H9 (cell line): ENCODE data around the gene CLMN. TPM values are rescaled to one million over a fixed set of nuclear protein-coding genes. Genes with fewer than 3 reads are reported as not detected.

Experiments used
- DNase-seq: peaks from one replicate; pipeline ENCODE4 v3.0.0-alpha.2; 2017
- H2AFZ ChIP-seq: one replicate; pipeline ENCODE4 v1.6.1; 2013; ENCODE audit warnings: mild to moderate bottlenecking, low read length, control low read depth, moderate library complexity
- H2AK5ac ChIP-seq: 2 replicates; pipeline ENCODE4 v1.6.1; 2013; ENCODE audit warnings: low read length, control low read depth, mixed read lengths; ENCODE audit not compliant: insufficient read length
- H2BK120ac ChIP-seq: one replicate; pipeline ENCODE4 v1.6.1; 2013; ENCODE audit warnings: low read depth, mild to moderate bottlenecking, low read length, control low read depth, inconsistent platforms; ENCODE audit not compliant: poor library complexity, severe bottlenecking
- H2BK12ac ChIP-seq: 2 replicates; pipeline ENCODE4 v1.6.1; 2013; ENCODE audit warnings: low read length, control low read depth, mixed read lengths, low read depth; ENCODE audit not compliant: insufficient read length
- H2BK15ac ChIP-seq: 2 replicates; pipeline ENCODE4 v1.6.1; 2013; ENCODE audit warnings: low read depth, low read length, control low read depth
- H2BK20ac ChIP-seq: one replicate; pipeline ENCODE4 v1.6.1; 2013; ENCODE audit warnings: low read depth, mild to moderate bottlenecking, low read length, control low read depth, inconsistent platforms; ENCODE audit not compliant: poor library complexity, severe bottlenecking
- H2BK5ac ChIP-seq: 2 replicates; pipeline ENCODE4 v1.6.1; 2013; ENCODE audit warnings: low read length, control low read depth, mixed read lengths; ENCODE audit not compliant: insufficient read length
- H3K14ac ChIP-seq: 2 replicates; pipeline ENCODE4 v1.6.1; 2013; ENCODE audit warnings: low read length, control low read depth; ENCODE audit not compliant: insufficient read depth
- H3K18ac ChIP-seq: 2 replicates; pipeline ENCODE4 v1.6.1; 2013; ENCODE audit warnings: low read depth, mild to moderate bottlenecking, mixed read lengths, low read length, control low read depth; ENCODE audit not compliant: insufficient read length
- H3K23ac ChIP-seq: 2 replicates; pipeline ENCODE4 v1.6.1; 2013; ENCODE audit warnings: low read length, control low read depth, mixed read lengths, low read depth; ENCODE audit not compliant: insufficient read length
- H3K23me2 ChIP-seq: 2 replicates; pipeline ENCODE4 v1.6.1; 2013; ENCODE audit warnings: low read depth, mild to moderate bottlenecking, mixed read lengths, low read length, control low read depth; ENCODE audit not compliant: insufficient read length, poor library complexity, severe bottlenecking
- H3K27ac ChIP-seq: 2 replicates; pipeline ENCODE4 v1.5.1; 2013; ENCODE audit warnings: low read length, control low read depth, mixed read lengths, low read depth; ENCODE audit not compliant: insufficient read length
- H3K27me3 ChIP-seq: 2 replicates; pipeline ENCODE4 v1.6.1; 2013; ENCODE audit warnings: low read length, control low read depth, inconsistent platforms; ENCODE audit not compliant: insufficient read depth
- H3K4ac ChIP-seq: 2 replicates; pipeline ENCODE4 v1.6.1; 2013; ENCODE audit warnings: low read depth, mild to moderate bottlenecking, control low read depth, inconsistent platforms, low read length, moderate library complexity
- H3K4me1 ChIP-seq: 2 replicates; pipeline ENCODE4 v1.6.1; 2013; ENCODE audit warnings: low read length, control low read depth, inconsistent platforms; ENCODE audit not compliant: insufficient read depth
- H3K4me2 ChIP-seq: 2 replicates; pipeline ENCODE4 v1.6.1; 2013; ENCODE audit warnings: low read length, control low read depth, mixed read lengths; ENCODE audit not compliant: insufficient read length, insufficient read depth
- H3K56ac ChIP-seq: 2 replicates; pipeline ENCODE4 v1.6.1; 2013; ENCODE audit warnings: low read depth, mild to moderate bottlenecking, mixed read lengths, low read length, control low read depth; ENCODE audit not compliant: insufficient read length
- H3K79me1 ChIP-seq: 2 replicates; pipeline ENCODE4 v1.6.1; 2013; ENCODE audit warnings: low read depth, mild to moderate bottlenecking, moderate library complexity, low read length, control low read depth, inconsistent platforms; ENCODE audit not compliant: insufficient read depth, poor library complexity, severe bottlenecking
- H3K79me2 ChIP-seq: 2 replicates; pipeline ENCODE4 v1.6.1; 2013; ENCODE audit warnings: low read length, control low read depth, inconsistent platforms; ENCODE audit not compliant: insufficient read depth
- H3K9ac ChIP-seq: 2 replicates; pipeline ENCODE4 v1.6.1; 2013; ENCODE audit warnings: low read length, control low read depth, mixed read lengths; ENCODE audit not compliant: insufficient read length; ENCODE audit errors: extremely low read depth
- H3K9me3 ChIP-seq: one replicate; pipeline ENCODE4 v1.6.1; 2013; ENCODE audit warnings: low read depth, low read length, inconsistent platforms; ENCODE audit not compliant: control insufficient read depth
- H3T11ph ChIP-seq: one replicate; pipeline ENCODE4 v1.6.1; 2013; ENCODE audit warnings: mild to moderate bottlenecking, low read length, control low read depth, inconsistent platforms
- H4K20me1 ChIP-seq: one replicate; pipeline ENCODE4 v1.6.1; 2013; ENCODE audit not compliant: control insufficient read depth, insufficient read length, insufficient read depth
- H4K5ac ChIP-seq: 2 replicates; pipeline ENCODE4 v1.6.1; 2013; ENCODE audit warnings: low read depth, mild to moderate bottlenecking, mixed read lengths, low read length, control low read depth; ENCODE audit not compliant: insufficient read length
- H4K8ac ChIP-seq: replicated peaks from 2 replicates; pipeline ENCODE4 v1.6.1; 2013; ENCODE audit warnings: low read length, control low read depth, mixed read lengths, low read depth; ENCODE audit not compliant: insufficient read length
- H4K91ac ChIP-seq: 2 replicates; pipeline ENCODE4 v1.6.1; 2013; ENCODE audit warnings: low read depth, mild to moderate bottlenecking, moderate library complexity, mixed read lengths, low read length, control low read depth; ENCODE audit not compliant: insufficient read length
- H3K27ac Mint-ChIP-seq, 3 experiments: 2 replicates in 2 of 3; 3 replicates in 1 of 3; pipeline ENCODE4 v1.8.0; 2020 to 2021; ENCODE audit warnings: mixed read lengths in 3 of 3, mild to moderate bottlenecking in 1 of 3, moderate library complexity in 1 of 3
- H3K27me3 Mint-ChIP-seq: 2 replicates; pipeline ENCODE4 v1.8.0; 2021; ENCODE audit warnings: low read depth, mild to moderate bottlenecking, moderate library complexity, mixed read lengths
- H3K36me3 Mint-ChIP-seq, 3 experiments: 2 replicates in 2 of 3; 3 replicates in 1 of 3; pipeline ENCODE4 v1.8.0; 2020 to 2021; ENCODE audit warnings: low read depth in 3 of 3, mixed read lengths in 3 of 3; ENCODE audit not compliant: insufficient read depth in 1 of 3
- H3K4me1 Mint-ChIP-seq, 2 experiments: 2 replicates each; pipeline ENCODE4 v1.8.0; 2020; ENCODE audit warnings: mixed read lengths in 2 of 2
- H3K4me3 Mint-ChIP-seq, 2 experiments: 2 replicates in 1 of 2; 3 replicates in 1 of 2; pipeline ENCODE4 v1.8.0; 2020 to 2021; ENCODE audit warnings: mild to moderate bottlenecking in 2 of 2, mixed read lengths in 2 of 2, moderate library complexity in 1 of 2
- H3K9me3 Mint-ChIP-seq, 2 experiments: 2 replicates in 1 of 2; 3 replicates in 1 of 2; pipeline ENCODE4 v1.8.0; 2020; ENCODE audit warnings: mild to moderate bottlenecking in 2 of 2, mixed read lengths in 2 of 2, moderate library complexity in 1 of 2
- CTCF ChIP-seq: fragments of 200-600 bp; sonication (generic); conservative IDR thresholded peaks from 3 replicates; pipeline ENCODE4 v1.8.0; 2021; ENCODE audit warnings: antibody characterized with exemption, mild to moderate bottlenecking
- WGBS: extraction: QIAGEN DNeasy Blood & Tissue Kit; methylation state at CpG from one replicate; pipeline ENCODE4 v1.1.7; 2013; ENCODE audit warnings: missing lambda C conversion rate, low lambda C conversion rate, mixed read lengths; ENCODE audit not compliant: insufficient read length; ENCODE audit errors: extremely low coverage; 5-methylcytosine and 5-hydroxymethylcytosine counted together
- total RNA-seq: library from RNA; stranded (reverse); gene quantifications from 2 replicates; pipeline ENCODE4 v1.2.1, GENCODE V29; 2021

Gene CLMN
- total RNA-seq, 1 experiment from 2014 or later: 7.6 TPM

- no peak overlapping the region for H3K14ac ChIP-seq
- Mint-ChIP-seq H3K4me3 (no peak overlapping the region), H3K27ac (no peak overlapping the region), H3K27me3 (peaks cover 5% of the 10 kb centered on the region; the same call in 1 of the 2 replicates), H3K9me3 (peaks cover 7 to 9% of the 10 kb centered on the region in 2 experiments), H3K4me1 (peaks cover 14 to 20% of the 10 kb centered on the region in 2 experiments), H3K36me3 (peaks cover 0 to 15% (median 0%) of the 10 kb centered on the region in 3 experiments; a peak in 4 of 7 replicates)
- no peak for TF ChIP-seq CTCF
- H2AFZ ChIP-seq: no peak overlapping the region
- H3K4me1 ChIP-seq: no peaks in the 10 kb centered on the region
- H4K20me1 ChIP-seq: no peaks in the 10 kb centered on the region
- H3K27ac ChIP-seq: no peak overlapping the region
- no peaks in the 10 kb centered on the region for H3K9me3 ChIP-seq
- H3K27me3 ChIP-seq: no peaks in the 10 kb centered on the region
- no peak overlapping the region for H3K4me2 ChIP-seq
- no peak overlapping the region for H2BK12ac ChIP-seq
- no peaks in the 10 kb centered on the region for H3K79me2 ChIP-seq
- no peak overlapping the region for H4K5ac ChIP-seq
- no peak overlapping the region for H2BK5ac ChIP-seq
- H3K4ac ChIP-seq: no peak overlapping the region
- no peak overlapping the region for H3T11ph ChIP-seq
- no peak overlapping the region for H3K18ac ChIP-seq
- H4K8ac ChIP-seq: no peak overlapping the region
- no peak overlapping the region for H4K91ac ChIP-seq
- no CpG with 5 or more reads among the region's 12 CpGs for WGBS
- H2BK15ac ChIP-seq: no peak overlapping the region
- H2AK5ac ChIP-seq: no peak overlapping the region
- no peak overlapping the region for H2BK120ac ChIP-seq
- no peak for DNase-seq
- H3K23me2 ChIP-seq: peaks cover 3% of the 10 kb centered on the region
- no peaks in the 10 kb centered on the region for H3K79me1 ChIP-seq
- H2BK20ac ChIP-seq: no peak overlapping the region
- H3K56ac ChIP-seq: no peak overlapping the region
- no peak overlapping the region for H3K9ac ChIP-seq
- H3K23ac ChIP-seq: no peak overlapping the region
These were observed 19.6 kb downstream of the CLMN start for GRCh38 chr14:95300002-95300696.
